Aorta (tissue), 5 donors: ENCODE results near the gene LGALSL. TPM values are rescaled to one million over a fixed set of nuclear protein-coding genes. Genes with fewer than 3 reads are reported as not detected.
A peak's percentile ranks its signal among the peaks of the same experiment; 100 is the strongest.

ENCODE experiments used
- ATAC-seq: fragments of 200-7000 bp; cut with Tn5 transposase; one replicate; pipeline ENCODE4 v1.9.1; 2022; ENCODE audit warnings: moderate library complexity; ENCODE audit not compliant: low FRiP score
- DNase-seq, 2 donors: peaks; one replicate each; pipeline ENCODE4 v3.0.0-alpha.2; 2020
- H3K27ac ChIP-seq, 2 donors: one replicate each; pipeline ENCODE4 v1.5.1; 2013; ENCODE audit warnings: low read length in 2 of 2, mild to moderate bottlenecking in 2 of 2, moderate library complexity in 2 of 2, control low read depth in 1 of 2, inconsistent platforms in 1 of 2, low read depth in 1 of 2
- H3K27me3 ChIP-seq, 2 donors: one replicate each; pipeline ENCODE4 v1.6.1; 2013; ENCODE audit warnings: control low read depth in 1 of 2, low read length in 1 of 2, mild to moderate bottlenecking in 1 of 2, moderate library complexity in 1 of 2; ENCODE audit not compliant: insufficient read depth in 2 of 2, control insufficient read depth in 1 of 2
- H3K36me3 ChIP-seq, 2 donors: one replicate each; pipeline ENCODE4 v1.6.1; 2013; ENCODE audit warnings: control low read depth in 1 of 2, low read length in 1 of 2, mild to moderate bottlenecking in 1 of 2; ENCODE audit not compliant: insufficient read depth in 2 of 2, control insufficient read depth in 1 of 2
- H3K4me1 ChIP-seq, 2 donors: one replicate each; pipeline ENCODE4 v1.6.1; 2013; ENCODE audit warnings: low read length in 2 of 2, control low read depth in 1 of 2, mild to moderate bottlenecking in 1 of 2, moderate library complexity in 1 of 2; ENCODE audit not compliant: insufficient read depth in 2 of 2, control insufficient read depth in 1 of 2
- H3K4me3 ChIP-seq, 2 donors: one replicate each; pipeline ENCODE4 v1.5.1; 2013; ENCODE audit warnings: low read length in 2 of 2, control low read depth in 1 of 2, mild to moderate bottlenecking in 1 of 2
- H3K9me3 ChIP-seq: one replicate; pipeline ENCODE4 v1.6.1; 2013; ENCODE audit warnings: mild to moderate bottlenecking, low read length; ENCODE audit not compliant: control insufficient read depth
- WGBS, 2 donors: extraction: QIAGEN DNeasy Blood & Tissue Kit; methylation state at CpG; one replicate each; pipeline ENCODE4 v1.1.7; 2013; 5-methylcytosine and 5-hydroxymethylcytosine counted together
- intact Hi-C, 2 donors: fragments of 100-400 bp; cut with DNase I; formaldehyde crosslinking; loops; one replicate each; pipeline versions ENCODE4 v1.14.2 to v1.15.0; 2022
- polyA plus RNA-seq, 2 donors: library from polyadenylated mRNA; stranded (reverse); fragments of 200-250 nt; gene quantifications; one replicate each; pipeline ENCODE4 v1.2.3, GENCODE V29; 2013
- total RNA-seq, 2 donors: library from RNA; stranded (reverse); fragmentation: NEBNext Ultra II Directional; extraction: Animal tissue kit (Norgen Biotek cat#: 25700); gene quantifications; one replicate each; pipeline ENCODE4 v1.2.1, GENCODE V29; 2021
- donor health status: healthy with polysubstance abuse.
- donor health status: Bipolar disorder and iron deficiency.
- donor health status: DM: no; HTN: no; CAD: no.
- donor health status: DM: no; HTN: no; CAD: no.
- donor health status: DM: yes; HTN: yes; CAD: no.

The LGALSL gene
- total and polyA plus RNA-seq, 4 donors = 18.5 to 26.8 (median 19.4) TPM

DNA sequence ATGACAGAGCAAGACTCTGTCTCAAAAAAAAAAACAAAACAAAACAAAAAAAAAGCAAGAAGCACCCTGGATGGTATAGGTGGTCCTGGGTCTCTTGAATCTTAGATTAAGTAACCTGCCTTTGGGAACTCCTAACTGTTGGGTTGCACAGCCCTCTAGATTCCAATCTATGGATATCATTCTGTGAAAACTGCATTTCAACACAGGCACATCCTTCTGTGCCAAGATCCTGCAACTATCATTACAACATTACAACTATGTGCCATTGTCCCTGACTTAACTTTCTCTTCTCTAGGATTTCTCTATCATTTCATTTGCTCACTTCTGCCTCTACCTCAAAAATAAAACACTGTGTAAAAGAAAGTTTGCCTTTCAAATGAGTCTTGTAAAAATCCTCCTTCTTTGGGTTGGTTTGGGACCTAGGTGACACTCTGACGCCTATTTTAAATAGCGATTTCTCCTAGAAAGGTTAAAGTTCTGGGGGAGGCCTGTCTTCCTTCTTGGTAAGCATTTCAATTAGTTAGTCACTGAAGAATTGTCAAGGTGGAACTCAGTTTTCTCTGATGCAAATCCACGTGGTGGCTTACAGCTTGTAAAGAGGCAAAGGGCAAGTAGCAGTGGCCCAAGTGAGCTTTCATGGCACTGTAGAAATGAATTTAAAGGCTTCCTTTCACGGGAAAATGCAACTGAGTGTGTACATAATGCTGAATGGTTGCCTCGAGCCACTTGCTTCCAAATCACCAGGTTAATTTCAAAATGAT is 9.2 kb downstream of the LGALSL start:
- H3K4me3 ChIP-seq = no peak overlapping the region
- H3K4me1 ChIP-seq = peaks cover 0 to 3% of the 10 kb centered on the region in 2 donors
- DNase-seq (no peak), ATAC-seq (no peak)
- no peaks in the 10 kb centered on the region for H3K27me3 ChIP-seq
- WGBS, 2 donors = 69 to 78% methylated on average over 5 of the region's 5 CpGs
- intact Hi-C loops = no loop called here
- no peaks in the 10 kb centered on the region for H3K9me3 ChIP-seq
- H3K36me3 ChIP-seq = peaks cover 0 to 2% of the 10 kb centered on the region in 2 donors
- H3K27ac ChIP-seq = no peak overlapping the region

DNA sequence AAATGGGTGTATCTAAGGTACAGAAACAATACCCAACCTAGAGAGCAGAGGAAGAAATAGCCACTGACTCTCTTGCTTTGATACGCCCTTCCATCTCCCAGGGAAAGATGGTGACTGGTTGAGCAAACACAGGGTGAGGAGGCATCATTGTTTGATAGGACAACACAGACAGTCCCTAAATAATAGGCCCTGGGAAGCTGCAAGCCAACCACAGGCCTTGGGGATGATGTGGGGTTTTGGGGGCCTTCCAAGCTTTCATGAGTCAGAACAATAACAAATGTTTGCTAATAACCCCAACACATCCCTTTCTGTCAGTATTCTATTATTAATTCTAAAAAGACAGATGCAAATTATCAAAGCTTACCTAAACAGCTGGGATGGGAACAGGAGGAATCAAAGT is 9.8 kb downstream of the LGALSL start:
- intact Hi-C loops = no loop called here
- ATAC-seq = no peak
- no peak for DNase-seq
- H3K36me3 ChIP-seq = no peaks in the 10 kb centered on the region
- peaks cover 0 to 3% of the 10 kb centered on the region in 2 donors for H3K4me1 ChIP-seq
- 83 to 93% methylated on average over 1 of the region's 1 CpG for WGBS, 2 donors
- no peak overlapping the region for H3K27ac ChIP-seq
- no peak overlapping the region for H3K4me3 ChIP-seq
- no peaks in the 10 kb centered on the region for H3K27me3 ChIP-seq
- no peaks in the 10 kb centered on the region for H3K9me3 ChIP-seq

- Histone ChIP-seq H3K36me3 (no peaks in the 10 kb centered on the region), H3K9me3 (no peaks in the 10 kb centered on the region), H3K4me3 (no peak overlapping the region), H3K27ac (no peak overlapping the region), H3K27me3 (no peaks in the 10 kb centered on the region), H3K4me1 (no peaks in the 10 kb centered on the region)
- no peak for ATAC-seq
- intact Hi-C loops = no loop called here
- DNase-seq = no peak
- 62 to 64% methylated on average over 6 of the region's 6 CpGs for WGBS, 2 donors
Observed at GRCh38 chr2:64466478-64467085, 12.6 kb downstream of the LGALSL start.

- H3K27ac ChIP-seq = no peak overlapping the region
- H3K9me3 ChIP-seq = no peaks in the 10 kb centered on the region
- DNase-seq = peak in 1 of 2 donors; percentile 58
- H3K4me3 ChIP-seq = no peak overlapping the region
- WGBS, 2 donors = 90 to 93% methylated on average over 8 of the region's 8 CpGs
- no peaks in the 10 kb centered on the region for H3K27me3 ChIP-seq
- intact Hi-C loops = no loop called here
- no peaks in the 10 kb centered on the region for H3K36me3 ChIP-seq
- H3K4me1 ChIP-seq = no peaks in the 10 kb centered on the region
- peak; percentile 19 for ATAC-seq
Observed at GRCh38 chr2:64467096-64467843, 13.3 kb downstream of the LGALSL start.

GRCh38 chr2:64469261-64469660 is 15.3 kb downstream of the LGALSL start:
- WGBS, 2 donors = 98% methylated on average over 1 of the region's 1 CpG
- ATAC-seq = no peak

GRCh38 chr2:64470071-64470470 is 16.1 kb downstream of the LGALSL start:
- DNase-seq (no peak), ATAC-seq (no peak)
- WGBS, 2 donors = 78 to 80% methylated on average over 3 of the region's 3 CpGs
- H3K27ac ChIP-seq = no peak overlapping the region
- no peaks in the 10 kb centered on the region for H3K27me3 ChIP-seq
- H3K36me3 ChIP-seq = no peaks in the 10 kb centered on the region
- intact Hi-C loops = no loop called here
- no peaks in the 10 kb centered on the region for H3K4me1 ChIP-seq
- H3K9me3 ChIP-seq = no peaks in the 10 kb centered on the region
- H3K4me3 ChIP-seq = no peak overlapping the region

More at GRCh38 chr2:64469261-64469660, 15.3 kb downstream of the LGALSL start:
- H3K4me3 ChIP-seq = no peak overlapping the region
- no peak overlapping the region for H3K27ac ChIP-seq
- no peak for DNase-seq
- intact Hi-C loops = no loop called here
- H3K9me3 ChIP-seq = no peaks in the 10 kb centered on the region
- no peaks in the 10 kb centered on the region for H3K36me3 ChIP-seq
- H3K4me1 ChIP-seq = no peaks in the 10 kb centered on the region
- H3K27me3 ChIP-seq = no peaks in the 10 kb centered on the region

DNA sequence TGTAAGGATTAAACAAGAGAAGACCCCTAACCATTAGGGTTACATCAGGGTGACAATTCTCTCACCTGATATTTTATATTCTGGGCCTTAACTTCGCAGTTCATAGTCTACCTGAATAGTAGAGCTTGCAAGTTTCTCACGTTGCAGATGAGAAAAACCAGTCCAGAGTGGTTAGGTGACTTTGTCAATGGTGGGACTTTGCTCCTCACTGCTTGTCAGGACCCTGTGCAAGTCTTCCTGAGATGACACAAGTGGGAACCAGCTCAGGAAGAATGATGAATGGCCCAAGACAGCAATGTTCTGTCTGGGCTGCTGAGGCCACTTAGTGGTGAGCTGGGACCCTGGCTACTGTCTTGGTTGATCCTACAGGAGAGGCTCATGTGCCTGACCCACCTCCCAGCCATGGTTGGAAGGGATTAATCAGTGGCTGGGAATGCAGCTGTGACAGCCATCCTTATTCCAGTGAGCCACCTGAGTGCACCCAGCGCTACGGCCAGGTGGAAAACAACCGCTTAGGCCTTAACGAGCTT is 16.9 kb downstream of the LGALSL start:
- DNase-seq (no peak), ATAC-seq (no peak)
- H3K9me3 ChIP-seq = no peaks in the 10 kb centered on the region
- H3K27me3 ChIP-seq = no peaks in the 10 kb centered on the region
- H3K36me3 ChIP-seq = no peaks in the 10 kb centered on the region
- no peak overlapping the region for H3K4me3 ChIP-seq
- no peaks in the 10 kb centered on the region for H3K4me1 ChIP-seq
- intact Hi-C loops = no loop called here
- H3K27ac ChIP-seq = no peak overlapping the region
- 97 to 98% methylated on average over 6 of the region's 6 CpGs for WGBS, 2 donors

DNA sequence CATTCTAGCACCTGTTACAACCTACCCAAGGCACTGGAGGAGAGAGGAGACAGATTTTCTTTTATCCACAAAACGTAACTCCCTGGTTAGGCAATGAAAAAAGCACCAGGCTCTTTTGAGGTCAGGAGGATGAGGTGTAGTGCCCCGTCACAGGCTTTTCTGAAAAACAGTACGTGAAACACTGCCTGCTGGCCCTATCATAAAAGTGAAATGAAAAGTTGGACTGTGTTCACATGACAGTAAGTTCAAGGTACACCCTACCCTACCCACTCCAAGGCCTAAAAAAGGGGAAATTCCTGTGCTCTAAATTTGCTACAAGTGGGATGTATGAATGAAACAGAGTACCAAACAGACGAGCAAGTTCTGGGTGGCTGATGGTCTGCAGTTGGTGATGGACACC is 17.6 kb downstream of the LGALSL start:
- intact Hi-C loops = no loop called here
- DNase-seq = no peak
- Histone ChIP-seq H3K27me3 (no peaks in the 10 kb centered on the region), H3K9me3 (no peaks in the 10 kb centered on the region), H3K36me3 (no peaks in the 10 kb centered on the region), H3K4me1 (no peaks in the 10 kb centered on the region), H3K4me3 (no peak overlapping the region), H3K27ac (no peak overlapping the region)
- ATAC-seq = no peak
- 93 to 95% methylated on average over 4 of the region's 4 CpGs for WGBS, 2 donors
